Gastrocnemius medialis (tissue), 4 donors: ENCODE results near the gene CASK.

Experiments
- POLR2A ChIP-seq, 2 donors: fragments of 450-650 bp; IDR thresholded peaks; one replicate each; pipeline ENCODE4 v1.6.1; 2017; ENCODE audit warnings: antibody characterized with exemption in 2 of 2, mild to moderate bottlenecking in 2 of 2, moderate library complexity in 2 of 2
- TF ChIP-seq, protein P1 (sequence below), 5 experiments: fragments of 450-650 bp in 3 of 5; fragments of 200-600 bp in 2 of 5; sonication (generic) in 2 of 5; IDR thresholded peaks in 4 of 5; conservative IDR thresholded peaks in 1 of 5; 1 replicate in 4 of 5; 2 replicates in 1 of 5; pipeline ENCODE4 v1.5.1; 2016 to 2019; ENCODE audit warnings: antibody characterized with exemption in 5 of 5, mild to moderate bottlenecking in 3 of 5, moderate library complexity in 3 of 5

DNA sequence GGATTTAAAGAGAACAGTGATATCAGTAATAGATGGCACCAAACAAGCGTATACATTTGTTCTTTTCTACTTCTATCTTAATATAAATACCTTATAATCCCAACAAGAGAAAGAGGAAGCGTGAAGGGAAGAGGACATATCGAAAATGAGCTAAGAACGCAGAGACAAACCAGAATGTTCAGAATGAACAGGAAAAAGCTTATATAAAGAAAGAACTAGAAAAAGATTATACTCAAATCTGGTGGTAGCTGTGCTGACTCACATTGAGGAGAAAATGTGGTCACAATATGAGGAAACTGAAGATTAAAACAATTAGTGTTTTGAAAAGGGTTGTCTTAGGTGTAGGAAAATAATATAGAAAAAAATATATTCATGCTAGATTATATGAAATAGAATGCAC lies 236.6 kb downstream of the CASK start:
- TF ChIP-seq, protein P1, sequence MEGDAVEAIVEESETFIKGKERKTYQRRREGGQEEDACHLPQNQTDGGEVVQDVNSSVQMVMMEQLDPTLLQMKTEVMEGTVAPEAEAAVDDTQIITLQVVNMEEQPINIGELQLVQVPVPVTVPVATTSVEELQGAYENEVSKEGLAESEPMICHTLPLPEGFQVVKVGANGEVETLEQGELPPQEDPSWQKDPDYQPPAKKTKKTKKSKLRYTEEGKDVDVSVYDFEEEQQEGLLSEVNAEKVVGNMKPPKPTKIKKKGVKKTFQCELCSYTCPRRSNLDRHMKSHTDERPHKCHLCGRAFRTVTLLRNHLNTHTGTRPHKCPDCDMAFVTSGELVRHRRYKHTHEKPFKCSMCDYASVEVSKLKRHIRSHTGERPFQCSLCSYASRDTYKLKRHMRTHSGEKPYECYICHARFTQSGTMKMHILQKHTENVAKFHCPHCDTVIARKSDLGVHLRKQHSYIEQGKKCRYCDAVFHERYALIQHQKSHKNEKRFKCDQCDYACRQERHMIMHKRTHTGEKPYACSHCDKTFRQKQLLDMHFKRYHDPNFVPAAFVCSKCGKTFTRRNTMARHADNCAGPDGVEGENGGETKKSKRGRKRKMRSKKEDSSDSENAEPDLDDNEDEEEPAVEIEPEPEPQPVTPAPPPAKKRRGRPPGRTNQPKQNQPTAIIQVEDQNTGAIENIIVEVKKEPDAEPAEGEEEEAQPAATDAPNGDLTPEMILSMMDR (IDR thresholded peaks at IDR 0.05 in 4 of 5, conservative IDR thresholded peaks at IDR 0.05 in 1 of 5), result no peak
- TF ChIP-seq POLR2A (IDR thresholded peaks at IDR 0.05), result no peak
